GM12874 (cell line): ENCODE measurements around the gene NUDT5.
A peak's percentile ranks its signal among the peaks of the same experiment; 100 is the strongest.

ENCODE experiments used
- CTCF ChIP-seq: IDR thresholded peaks from 2 replicates; pipeline ENCODE4 v1.5.1; 2011; ENCODE audit warnings: low read depth, mild to moderate bottlenecking, control low read depth, low read length, moderate library complexity; ENCODE audit not compliant: insufficient read depth

NUDT5 gene

GRCh38 chr10:12235116-12235694 is 39.5 kb upstream of the NUDT5 start:
- TF ChIP-seq CTCF: no peak

- TF ChIP-seq CTCF: no peak
Observed at GRCh38 chr10:12228851-12229250, 33.2 kb upstream of the NUDT5 start.

- no peak for TF ChIP-seq CTCF
Observed at GRCh38 chr10:12225444-12225843, 29.8 kb upstream of the NUDT5 start.

GRCh38 chr10:12221323-12222298 is 25.9 kb upstream of the NUDT5 start:
- no peak for TF ChIP-seq CTCF

GRCh38 chr10:12218991-12219390 is 23.3 kb upstream of the NUDT5 start:
- no peak for TF ChIP-seq CTCF

GRCh38 chr10:12214763-12215218 is 19.1 kb upstream of the NUDT5 start:
- TF ChIP-seq CTCF: 0 out of 2 replicates have a peak, but pooled peaks have one; percentile 30

GRCh38 chr10:12214093-12214492 is 18.4 kb upstream of the NUDT5 start:
- TF ChIP-seq CTCF: no peak
